ENCODE results near the gene BOLA1.
"Not testable (repeated sequence)": the region's sequence is repeated elsewhere in the genome, so short reads cannot be mapped to it uniquely, and the experiment has no call there.

Gene BOLA1

GRCh38 chr1:149932474-149932873 is 33.1 kb downstream of the BOLA1 start:
- POLR2A ChIA-PET, result interaction anchor here (2.6 kb wide), 1 partner anchor 46 kb away, joined by 7 read pairs; a partner anchor contains a TSS
- CTCF ChIA-PET, result interaction anchor here (1.6 to 2.7 kb wide), 2 partner anchors 15 to 29 kb away, joined by 3 to 16 read pairs; no protein-coding TSS in a partner anchor
- no peak for DNase-seq (ENCODE audit: extremely low spot score)
- no peak for TF ChIP-seq CTCF (IDR thresholded peaks at IDR 0.05; ENCODE audit: control extremely low read depth, extremely low read depth, low read depth, missing control alignments)

GRCh38 chr1:149933208-149933607 is 33.8 kb downstream of the BOLA1 start:
- ChIA-PET POLR2A (interaction anchor here (2.6 kb wide), 1 partner anchor 47 kb away, joined by 7 read pairs; a partner anchor contains a TSS), CTCF (interaction anchor here (1.3 to 2.7 kb wide), 3 partner anchors 11 to 28 kb away, joined by 3 to 16 read pairs (median 4); no protein-coding TSS in a partner anchor)
- TF ChIP-seq CTCF (IDR thresholded peaks at IDR 0.05; ENCODE audit: control extremely low read depth, extremely low read depth, low read depth, missing control alignments), result no peak
- no peak for DNase-seq (ENCODE audit: extremely low spot score)

- TF ChIP-seq CTCF (IDR thresholded peaks at IDR 0.05; ENCODE audit: control extremely low read depth, extremely low read depth, low read depth, missing control alignments), result no peak
- ChIA-PET CTCF (interaction anchor here (0.7 to 2.7 kb wide), 3 partner anchors 12 to 27 kb away, joined by 3 to 16 read pairs (median 4); no protein-coding TSS in a partner anchor), POLR2A (interaction anchor here (2.6 kb wide), 1 partner anchor 48 kb away, joined by 7 read pairs; a partner anchor contains a TSS)
- no peak for DNase-seq (ENCODE audit: extremely low spot score)
Measured at GRCh38 chr1:149934356-149934755, 35.0 kb downstream of the BOLA1 start.

- DNase-seq (ENCODE audit: extremely low spot score), result no peak
- POLR2A ChIA-PET, result no interaction called here
- TF ChIP-seq CTCF (IDR thresholded peaks at IDR 0.05; ENCODE audit: control extremely low read depth, extremely low read depth, low read depth, missing control alignments), result no peak
- CTCF ChIA-PET, result interaction anchor here (0.8 to 1.1 kb wide), 2 partner anchors 26 to 229 kb away, joined by 3 read pairs; no protein-coding TSS in a partner anchor
Measured at GRCh38 chr1:149936170-149936991, 37.0 kb downstream of the BOLA1 start, which contains the start of gene MTMR11. Gene MTMR11, minus strand, starts transcription at chr1:149936879. Its CDS starts 232 bp downstream, at chr1:149936647.

GRCh38 chr1:149936992-149937705 is 37.8 kb downstream of the BOLA1 start:
- no peak for TF ChIP-seq CTCF (IDR thresholded peaks at IDR 0.05; ENCODE audit: control extremely low read depth, extremely low read depth, low read depth, missing control alignments)
- CTCF ChIA-PET, result no interaction called here
- no peak for DNase-seq (ENCODE audit: extremely low spot score)
- POLR2A ChIA-PET, result interaction anchor here (1.0 kb wide), 2 partner anchors 49 to 50 kb away, joined by 3 read pairs; a partner anchor contains a TSS

- no peak for DNase-seq (ENCODE audit: extremely low spot score)
- POLR2A ChIA-PET, result interaction anchor here (1.0 kb wide), 2 partner anchors 50 to 51 kb away, joined by 3 read pairs; a partner anchor contains a TSS
- no peak for TF ChIP-seq CTCF (IDR thresholded peaks at IDR 0.05; ENCODE audit: control extremely low read depth, extremely low read depth, low read depth, missing control alignments)
- CTCF ChIA-PET, result no interaction called here
Measured at GRCh38 chr1:149937759-149938158, 38.4 kb downstream of the BOLA1 start.

GRCh38 chr1:149938668-149939003 is 39.3 kb downstream of the BOLA1 start:
- POLR2A ChIA-PET, result interaction anchor here (1.0 kb wide), 1 partner anchor 11 kb away, joined by 4 read pairs; no protein-coding TSS in a partner anchor
- CTCF ChIA-PET, result interaction anchor here (1.4 to 1.5 kb wide), 2 partner anchors 9 to 23 kb away, joined by 5 to 6 read pairs; no protein-coding TSS in a partner anchor
- DNase-seq (ENCODE audit: extremely low spot score), result not testable (repeated sequence)

All from GM10248 (cell line).